ENCODE measurements around the gene RNF150.

DNA sequence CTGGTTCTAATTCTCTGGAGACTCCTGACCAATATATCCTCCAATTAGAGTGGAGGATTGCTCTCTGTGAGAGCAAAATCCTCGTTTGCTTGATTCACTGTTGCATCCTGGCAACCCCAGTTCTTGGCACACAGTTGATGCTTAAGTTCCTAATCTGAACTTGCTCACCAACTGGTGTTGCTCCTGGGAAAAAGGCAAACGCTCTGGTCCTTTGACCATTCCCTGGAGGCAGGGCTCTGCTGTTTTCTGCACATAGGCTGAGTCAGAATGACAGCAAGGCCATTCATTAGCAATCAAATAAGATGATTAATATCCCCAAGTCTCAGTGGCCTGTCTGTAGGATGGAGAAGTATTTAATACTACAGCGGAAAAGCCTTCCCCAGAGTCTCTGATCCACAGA, 204.4 kb downstream of the RNF150 start:
- TF ChIP-seq, protein P1, sequence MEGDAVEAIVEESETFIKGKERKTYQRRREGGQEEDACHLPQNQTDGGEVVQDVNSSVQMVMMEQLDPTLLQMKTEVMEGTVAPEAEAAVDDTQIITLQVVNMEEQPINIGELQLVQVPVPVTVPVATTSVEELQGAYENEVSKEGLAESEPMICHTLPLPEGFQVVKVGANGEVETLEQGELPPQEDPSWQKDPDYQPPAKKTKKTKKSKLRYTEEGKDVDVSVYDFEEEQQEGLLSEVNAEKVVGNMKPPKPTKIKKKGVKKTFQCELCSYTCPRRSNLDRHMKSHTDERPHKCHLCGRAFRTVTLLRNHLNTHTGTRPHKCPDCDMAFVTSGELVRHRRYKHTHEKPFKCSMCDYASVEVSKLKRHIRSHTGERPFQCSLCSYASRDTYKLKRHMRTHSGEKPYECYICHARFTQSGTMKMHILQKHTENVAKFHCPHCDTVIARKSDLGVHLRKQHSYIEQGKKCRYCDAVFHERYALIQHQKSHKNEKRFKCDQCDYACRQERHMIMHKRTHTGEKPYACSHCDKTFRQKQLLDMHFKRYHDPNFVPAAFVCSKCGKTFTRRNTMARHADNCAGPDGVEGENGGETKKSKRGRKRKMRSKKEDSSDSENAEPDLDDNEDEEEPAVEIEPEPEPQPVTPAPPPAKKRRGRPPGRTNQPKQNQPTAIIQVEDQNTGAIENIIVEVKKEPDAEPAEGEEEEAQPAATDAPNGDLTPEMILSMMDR (IDR thresholded peaks at IDR 0.05): no peak
- no peak for TF ChIP-seq POLR2A (IDR thresholded peaks at IDR 0.05)

All from body of pancreas (tissue), 4 donors.